ENCODE results near the gene NINJ2.
"Not testable (repeated sequence)": the region's sequence is repeated elsewhere in the genome, so short reads cannot be mapped to it uniquely, and the experiment has no call there.

DNA sequence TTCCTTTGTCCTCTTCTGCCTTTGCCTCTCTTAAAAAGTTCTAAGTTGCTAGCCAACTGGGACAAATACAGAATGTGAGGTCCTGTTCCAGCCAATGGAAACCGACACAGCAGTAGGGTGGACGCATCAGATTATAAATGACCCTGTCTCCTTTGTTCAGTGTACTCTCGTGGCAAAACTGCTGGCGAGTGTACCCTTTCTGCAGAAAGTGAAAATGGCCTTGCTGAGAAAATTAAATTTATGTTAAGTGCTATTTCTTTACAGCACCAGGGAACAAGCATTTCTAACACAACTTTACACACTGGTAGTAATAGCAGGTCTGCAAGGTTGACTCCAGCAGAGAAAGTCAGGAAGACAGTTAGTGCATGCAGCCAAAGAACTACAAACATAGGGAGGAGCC is 35.0 kb upstream of the NINJ2 start:
- TF ChIP-seq CTCF, POLR2A (IDR thresholded peaks at IDR 0.05): not testable (repeated sequence)
